ENCODE data around the gene RBL2.
"Not testable (repeated sequence)": the region's sequence is repeated elsewhere in the genome, so short reads cannot be mapped to it uniquely, and the experiment has no call there.

GRCh38 chr16:53423968-53424367, 10.3 kb upstream of the RBL2 start:
- TF ChIP-seq CTCF (optimal IDR thresholded peaks at IDR 0.05 in 1 of 3, IDR thresholded peaks at IDR 0.05 in 1 of 3, conservative IDR thresholded peaks at IDR 0.05 in 1 of 3; ENCODE audit: extremely low read depth in 1 of 3, insufficient read depth in 2 of 3, low read length in 3 of 3); EZH2 (IDR thresholded peaks at IDR 0.05; ENCODE audit: low read length): not testable (repeated sequence)
